Keratinocyte (primary cell): ENCODE measurements around the gene ZNF778. TPM values are rescaled to one million over a fixed set of nuclear protein-coding genes. Genes with fewer than 3 reads are reported as not detected.

Experiments
- DNase-seq: peaks from one replicate; pipeline ENCODE4 v3.0.0-alpha.2; 2011; ENCODE audit warnings: low read depth, missing footprints, low spot score
- FAIRE-seq: peaks from 2 replicates; lab custom pipeline; 2011; peaks lifted over from hg19 to GRCh38; lab: Jason Lieb, UNC
- H2AFZ ChIP-seq: 2 replicates; pipeline ENCODE4 v1.6.0; 2012; ENCODE audit warnings: low read length, control low read depth, inconsistent platforms; ENCODE audit not compliant: control insufficient read depth
- H3K27ac ChIP-seq: 2 replicates; pipeline ENCODE4 v1.5.1; 2011; ENCODE audit warnings: low read length; ENCODE audit not compliant: control insufficient read depth, insufficient read depth
- H3K27me3 ChIP-seq: 3 replicates; pipeline ENCODE4 v1.6.0; 2011; ENCODE audit warnings: low read length; ENCODE audit not compliant: control insufficient read depth, insufficient read depth; ENCODE audit errors: extremely low read depth
- H3K36me3 ChIP-seq, 2 experiments: 2 replicates in 1 of 2; 3 replicates in 1 of 2; pipeline ENCODE4 v1.5.1; 2011; ENCODE audit warnings: low read length in 2 of 2, mild to moderate bottlenecking in 1 of 2; ENCODE audit not compliant: control insufficient read depth in 2 of 2, insufficient read depth in 2 of 2; ENCODE audit errors: extremely low read depth in 1 of 2
- H3K4me1 ChIP-seq: 3 replicates; pipeline ENCODE4 v1.5.1; 2011; ENCODE audit warnings: low read length; ENCODE audit not compliant: control insufficient read depth, insufficient read depth; ENCODE audit errors: extremely low read depth
- H3K4me2 ChIP-seq: 3 replicates; pipeline ENCODE4 v1.6.0; 2011; ENCODE audit warnings: low read depth, low read length; ENCODE audit not compliant: control insufficient read depth, insufficient read depth; ENCODE audit errors: extremely low read depth
- H3K4me3 ChIP-seq, 3 experiments: fragments of 200-600 bp in 1 of 3; sonication (generic) in 1 of 3; 2 replicates in 2 of 3; 3 replicates in 1 of 3; pipeline ENCODE4 v1.5.1; 2011 to 2016; ENCODE audit warnings: low read length in 3 of 3, mild to moderate bottlenecking in 3 of 3, control low read depth in 2 of 3, inconsistent platforms in 1 of 3, low read depth in 1 of 3, mixed read lengths in 1 of 3, mixed run types in 1 of 3, moderate library complexity in 1 of 3; ENCODE audit not compliant: control insufficient read depth in 2 of 3, insufficient read depth in 2 of 3; ENCODE audit errors: extremely low read depth in 1 of 3
- H3K79me2 ChIP-seq: 2 replicates; pipeline ENCODE4 v1.6.0; 2012; ENCODE audit warnings: low read length; ENCODE audit not compliant: control insufficient read depth, insufficient read depth
- H3K9ac ChIP-seq: 3 replicates; pipeline ENCODE4 v1.6.0; 2011; ENCODE audit warnings: low read length; ENCODE audit not compliant: control insufficient read depth, insufficient read depth; ENCODE audit errors: extremely low read depth
- H3K9me1 ChIP-seq: 3 replicates; pipeline ENCODE4 v1.6.0; 2011; ENCODE audit warnings: low read length; ENCODE audit not compliant: control insufficient read depth, insufficient read depth; ENCODE audit errors: extremely low read depth
- H3K9me3 ChIP-seq: 2 replicates; pipeline ENCODE4 v1.5.1; 2012; ENCODE audit warnings: low read depth, low read length; ENCODE audit not compliant: control insufficient read depth
- H4K20me1 ChIP-seq: 3 replicates; pipeline ENCODE4 v1.6.0; 2011; ENCODE audit warnings: low read length; ENCODE audit not compliant: control insufficient read depth, insufficient read depth; ENCODE audit errors: extremely low read depth
- EZH2 ChIP-seq: IDR thresholded peaks from one replicate; pipeline ENCODE4 v1.6.1; 2012; ENCODE audit warnings: inconsistent platforms, mild to moderate bottlenecking, low read length, moderate library complexity
- dilution Hi-C: fragments of 300-500 bp; cut with MboI; formaldehyde crosslinking; loops from one replicate; pipeline ENCODE4 v1.7.0; 2020; ENCODE audit warnings: low sequenced_read_pairs; ENCODE audit not compliant: extremely low pct_ligation_motif_present
- polyA plus RNA-seq, 5 experiments: library from polyadenylated mRNA; depleted of rRNA in 3 of 5; stranded (reverse) in 3 of 5; stranded (forward) in 1 of 5; unstranded in 1 of 5; fragments of >200 nt; gene quantifications; 1 replicate in 1 of 5; 2 replicates in 3 of 5; 3 replicates in 1 of 5; pipeline versions ENCODE4 v1.2.1 to v1.2.3, GENCODE V29; 2011 to 2012; ENCODE audit warnings: missing spikeins in 2 of 5, low read depth in 1 of 5, low replicate concordance in 1 of 5
- TF ChIP-seq, protein P1 (sequence below), 3 experiments: IDR thresholded peaks in 1 of 3; conservative IDR thresholded peaks in 1 of 3; optimal IDR thresholded peaks in 1 of 3; 2 replicates in 2 of 3; 3 replicates in 1 of 3; pipeline versions ENCODE3 to v1.5.1; 2011; ENCODE audit warnings: low read length in 3 of 3, mild to moderate bottlenecking in 3 of 3, moderate library complexity in 2 of 3, control low read depth in 1 of 3, inconsistent platforms in 1 of 3; ENCODE audit not compliant: insufficient read depth in 2 of 3; ENCODE audit errors: extremely low read depth in 1 of 3

Gene ZNF778
- polyA plus RNA-seq, 1 donor (not counting 4 experiments of a cell fraction or from before 2014, with no cell fraction given): 6.2 TPM

DNA sequence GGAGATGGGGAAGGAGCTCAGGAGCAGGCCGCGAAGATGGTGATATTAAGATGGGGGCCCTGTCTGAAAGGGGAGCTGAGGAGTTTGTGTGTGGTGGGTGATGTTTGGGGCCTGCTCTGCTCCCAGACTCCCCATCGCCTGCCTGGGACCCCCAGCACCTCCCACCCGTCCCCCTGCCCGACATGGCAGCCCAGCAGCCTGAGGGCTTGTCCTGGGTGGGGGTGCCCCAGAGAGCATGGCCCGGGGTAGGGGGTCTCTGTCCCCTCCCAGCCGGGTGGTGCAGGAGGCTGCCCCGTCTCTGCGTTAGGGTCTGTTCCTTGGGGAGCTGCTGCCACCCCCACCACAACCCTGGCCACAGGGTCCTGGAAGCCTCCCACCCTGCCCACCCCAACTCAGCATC lies 40.8 kb upstream of the ZNF778 start:
- Histone ChIP-seq H2AFZ (no peak overlapping the region), H3K9me3 (no peaks in the 10 kb centered on the region), H3K4me1 (peaks cover 2% of the 10 kb centered on the region), H3K27ac (no peak overlapping the region), H3K36me3 (no peaks in the 10 kb centered on the region), H3K9me1 (no peaks in the 10 kb centered on the region), H3K9ac (no peak overlapping the region), H3K4me2 (no peak overlapping the region), H3K79me2 (no peaks in the 10 kb centered on the region), H3K27me3 (peaks cover 35% of the 10 kb centered on the region), H3K4me3 (no peak overlapping the region), H4K20me1 (no peaks in the 10 kb centered on the region)
- dilution Hi-C loops: no loop called here
- TF ChIP-seq EZH2: no peak
- TF ChIP-seq, protein P1, sequence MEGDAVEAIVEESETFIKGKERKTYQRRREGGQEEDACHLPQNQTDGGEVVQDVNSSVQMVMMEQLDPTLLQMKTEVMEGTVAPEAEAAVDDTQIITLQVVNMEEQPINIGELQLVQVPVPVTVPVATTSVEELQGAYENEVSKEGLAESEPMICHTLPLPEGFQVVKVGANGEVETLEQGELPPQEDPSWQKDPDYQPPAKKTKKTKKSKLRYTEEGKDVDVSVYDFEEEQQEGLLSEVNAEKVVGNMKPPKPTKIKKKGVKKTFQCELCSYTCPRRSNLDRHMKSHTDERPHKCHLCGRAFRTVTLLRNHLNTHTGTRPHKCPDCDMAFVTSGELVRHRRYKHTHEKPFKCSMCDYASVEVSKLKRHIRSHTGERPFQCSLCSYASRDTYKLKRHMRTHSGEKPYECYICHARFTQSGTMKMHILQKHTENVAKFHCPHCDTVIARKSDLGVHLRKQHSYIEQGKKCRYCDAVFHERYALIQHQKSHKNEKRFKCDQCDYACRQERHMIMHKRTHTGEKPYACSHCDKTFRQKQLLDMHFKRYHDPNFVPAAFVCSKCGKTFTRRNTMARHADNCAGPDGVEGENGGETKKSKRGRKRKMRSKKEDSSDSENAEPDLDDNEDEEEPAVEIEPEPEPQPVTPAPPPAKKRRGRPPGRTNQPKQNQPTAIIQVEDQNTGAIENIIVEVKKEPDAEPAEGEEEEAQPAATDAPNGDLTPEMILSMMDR (optimal IDR thresholded peaks at IDR 0.05 in 1 of 3, IDR thresholded peaks at IDR 0.05 in 1 of 3, conservative IDR thresholded peaks at IDR 0.05 in 1 of 3; ENCODE audit: extremely low read depth in 1 of 3, insufficient read depth in 2 of 3, low read length in 3 of 3): no peak
- no peak for DNase-seq
- FAIRE-seq: no peak

DNA sequence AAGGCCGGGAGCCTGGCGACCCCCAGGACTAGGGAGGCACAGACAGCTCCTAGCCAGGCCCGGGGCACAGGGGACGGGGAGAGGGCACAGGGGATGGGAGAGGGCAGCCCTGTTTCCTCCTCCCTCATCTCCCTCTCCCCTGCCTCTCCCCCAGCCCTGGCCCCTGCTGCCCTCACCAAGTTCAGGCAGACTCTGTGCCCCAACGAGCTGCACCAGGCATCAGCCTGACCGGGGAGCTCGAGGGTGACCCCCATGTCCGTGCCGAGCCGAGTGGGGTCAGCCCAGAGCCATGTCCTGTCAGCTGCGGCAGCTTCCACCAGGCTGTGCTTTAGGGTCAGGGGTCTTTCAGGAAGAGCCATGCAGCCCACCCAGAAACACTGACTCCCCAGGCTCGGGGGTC lies 40.0 kb upstream of the ZNF778 start:
- H3K9me3 ChIP-seq: no peaks in the 10 kb centered on the region
- no peak overlapping the region for H3K27ac ChIP-seq
- peaks cover 2% of the 10 kb centered on the region for H3K4me1 ChIP-seq
- H3K79me2 ChIP-seq: no peaks in the 10 kb centered on the region
- H3K36me3 ChIP-seq: no peaks in the 10 kb centered on the region
- no peak for DNase-seq
- no peak overlapping the region for H2AFZ ChIP-seq
- TF ChIP-seq, protein P1 (optimal IDR thresholded peaks at IDR 0.05 in 1 of 3, IDR thresholded peaks at IDR 0.05 in 1 of 3, conservative IDR thresholded peaks at IDR 0.05 in 1 of 3; ENCODE audit: extremely low read depth in 1 of 3, insufficient read depth in 2 of 3, low read length in 3 of 3): no peak
- TF ChIP-seq EZH2: no peak
- FAIRE-seq: no peak
- no peak overlapping the region for H3K4me2 ChIP-seq
- peaks cover 28% of the 10 kb centered on the region for H3K27me3 ChIP-seq
- H3K9ac ChIP-seq: no peak overlapping the region
- no peaks in the 10 kb centered on the region for H4K20me1 ChIP-seq
- no peaks in the 10 kb centered on the region for H3K9me1 ChIP-seq
- dilution Hi-C loops: no loop called here
- no peak overlapping the region for H3K4me3 ChIP-seq
